PC-9 (cell line): ENCODE measurements around the gene TROAP.

Source experiments
- EZH2 ChIP-seq: fragments of 200-600 bp; sonication (generic); IDR thresholded peaks from 2 replicates; pipeline ENCODE4 v1.8.0; 2017; ENCODE audit warnings: antibody characterized with exemption, low read depth
- TF ChIP-seq, protein P1 (sequence below): fragments of 200-600 bp; sonication (generic); conservative IDR thresholded peaks from 2 replicates; pipeline ENCODE4 v1.6.1; 2017; ENCODE audit warnings: mixed run types, antibody characterized with exemption, mild to moderate bottlenecking, moderate library complexity

DNA sequence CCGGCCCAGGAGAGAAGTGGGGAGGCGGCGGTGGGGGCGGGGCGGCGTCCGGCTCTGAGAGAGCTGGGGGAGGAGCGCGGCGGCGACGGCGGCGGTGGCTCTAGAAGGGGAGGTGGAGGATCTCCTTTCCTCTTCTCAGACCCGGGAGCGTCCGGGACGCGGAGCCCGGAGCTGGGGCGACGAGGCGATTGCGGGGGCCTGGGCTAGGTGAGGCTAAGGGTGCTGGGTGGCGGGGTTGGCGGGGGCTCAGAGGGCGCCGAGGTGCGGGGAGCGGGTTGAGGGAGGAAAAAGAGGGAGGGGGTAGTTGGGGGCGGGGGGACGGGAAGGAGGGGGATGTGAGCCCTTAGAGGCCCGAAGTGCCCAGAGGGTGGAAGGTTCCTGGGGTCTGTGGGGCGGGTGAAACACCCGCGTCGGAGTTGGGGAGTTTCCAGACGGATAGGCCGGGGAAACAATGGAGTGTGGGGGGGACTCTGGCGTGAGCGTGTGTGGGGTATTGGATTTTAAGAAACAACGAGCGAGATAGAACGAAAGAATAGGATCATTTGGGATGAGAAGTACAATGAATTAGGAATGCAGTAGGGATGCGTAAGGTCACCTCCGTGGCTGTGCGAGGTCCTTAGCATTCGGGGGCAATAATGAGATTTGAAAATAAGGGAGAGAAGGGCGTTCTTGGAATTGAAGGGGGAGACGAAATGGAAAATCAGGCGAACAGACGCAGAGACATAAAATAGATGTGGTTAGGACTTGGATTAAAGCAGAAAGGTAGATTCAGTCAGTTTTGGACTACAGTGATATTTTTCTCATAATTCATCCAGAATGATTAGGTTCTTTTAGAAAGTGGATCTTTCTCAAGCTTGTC, 44.6 kb downstream of the TROAP start, which contains the start of gene SPATS2:
- TF ChIP-seq, protein P1, sequence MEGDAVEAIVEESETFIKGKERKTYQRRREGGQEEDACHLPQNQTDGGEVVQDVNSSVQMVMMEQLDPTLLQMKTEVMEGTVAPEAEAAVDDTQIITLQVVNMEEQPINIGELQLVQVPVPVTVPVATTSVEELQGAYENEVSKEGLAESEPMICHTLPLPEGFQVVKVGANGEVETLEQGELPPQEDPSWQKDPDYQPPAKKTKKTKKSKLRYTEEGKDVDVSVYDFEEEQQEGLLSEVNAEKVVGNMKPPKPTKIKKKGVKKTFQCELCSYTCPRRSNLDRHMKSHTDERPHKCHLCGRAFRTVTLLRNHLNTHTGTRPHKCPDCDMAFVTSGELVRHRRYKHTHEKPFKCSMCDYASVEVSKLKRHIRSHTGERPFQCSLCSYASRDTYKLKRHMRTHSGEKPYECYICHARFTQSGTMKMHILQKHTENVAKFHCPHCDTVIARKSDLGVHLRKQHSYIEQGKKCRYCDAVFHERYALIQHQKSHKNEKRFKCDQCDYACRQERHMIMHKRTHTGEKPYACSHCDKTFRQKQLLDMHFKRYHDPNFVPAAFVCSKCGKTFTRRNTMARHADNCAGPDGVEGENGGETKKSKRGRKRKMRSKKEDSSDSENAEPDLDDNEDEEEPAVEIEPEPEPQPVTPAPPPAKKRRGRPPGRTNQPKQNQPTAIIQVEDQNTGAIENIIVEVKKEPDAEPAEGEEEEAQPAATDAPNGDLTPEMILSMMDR, result no peak
- TF ChIP-seq EZH2, result no peak
